ENCODE measurements around the gene GORASP1.

GORASP1 gene

DNA sequence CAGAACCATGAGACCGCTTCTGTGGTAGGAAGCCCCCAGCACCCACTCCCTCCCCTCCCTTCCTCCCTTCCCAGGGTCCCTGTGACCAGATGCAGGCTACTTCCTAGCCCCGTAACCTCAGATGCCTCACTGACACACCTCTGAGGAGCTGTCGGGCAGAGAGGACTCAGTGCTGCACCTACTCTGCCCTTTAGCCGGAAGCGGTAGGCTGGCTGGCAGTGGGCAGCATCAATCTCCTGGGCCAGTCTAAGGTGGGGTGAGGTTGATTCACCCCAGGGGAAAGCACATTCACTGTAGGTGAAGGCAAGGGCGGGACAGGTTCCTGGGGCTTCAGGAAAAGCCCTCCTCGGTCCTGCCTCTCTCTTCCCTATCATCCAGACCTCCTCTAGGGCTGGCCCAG lies 26.9 kb upstream of the GORASP1 start:
- H3K27ac ChIP-seq = no peak overlapping the region
- no peaks in the 10 kb centered on the region for H3K27me3 ChIP-seq
- H3K4me3 ChIP-seq = no peak overlapping the region
- TF ChIP-seq, protein P1, sequence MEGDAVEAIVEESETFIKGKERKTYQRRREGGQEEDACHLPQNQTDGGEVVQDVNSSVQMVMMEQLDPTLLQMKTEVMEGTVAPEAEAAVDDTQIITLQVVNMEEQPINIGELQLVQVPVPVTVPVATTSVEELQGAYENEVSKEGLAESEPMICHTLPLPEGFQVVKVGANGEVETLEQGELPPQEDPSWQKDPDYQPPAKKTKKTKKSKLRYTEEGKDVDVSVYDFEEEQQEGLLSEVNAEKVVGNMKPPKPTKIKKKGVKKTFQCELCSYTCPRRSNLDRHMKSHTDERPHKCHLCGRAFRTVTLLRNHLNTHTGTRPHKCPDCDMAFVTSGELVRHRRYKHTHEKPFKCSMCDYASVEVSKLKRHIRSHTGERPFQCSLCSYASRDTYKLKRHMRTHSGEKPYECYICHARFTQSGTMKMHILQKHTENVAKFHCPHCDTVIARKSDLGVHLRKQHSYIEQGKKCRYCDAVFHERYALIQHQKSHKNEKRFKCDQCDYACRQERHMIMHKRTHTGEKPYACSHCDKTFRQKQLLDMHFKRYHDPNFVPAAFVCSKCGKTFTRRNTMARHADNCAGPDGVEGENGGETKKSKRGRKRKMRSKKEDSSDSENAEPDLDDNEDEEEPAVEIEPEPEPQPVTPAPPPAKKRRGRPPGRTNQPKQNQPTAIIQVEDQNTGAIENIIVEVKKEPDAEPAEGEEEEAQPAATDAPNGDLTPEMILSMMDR (IDR thresholded peaks at IDR 0.05) = no peak
- peaks cover 0 to 13% (median 8%) of the 10 kb centered on the region in 4 donors for H3K4me1 ChIP-seq
- peak in 1 of 2 donors; percentile 8 for DNase-seq
- peaks cover 0 to 53% (median 8%) of the 10 kb centered on the region in 3 donors for H3K36me3 ChIP-seq
- intact Hi-C loops (cut with DNase I; ENCODE audit: low total_unique reads) = no loop called here
- H3K9me3 ChIP-seq = no peaks in the 10 kb centered on the region

DNA sequence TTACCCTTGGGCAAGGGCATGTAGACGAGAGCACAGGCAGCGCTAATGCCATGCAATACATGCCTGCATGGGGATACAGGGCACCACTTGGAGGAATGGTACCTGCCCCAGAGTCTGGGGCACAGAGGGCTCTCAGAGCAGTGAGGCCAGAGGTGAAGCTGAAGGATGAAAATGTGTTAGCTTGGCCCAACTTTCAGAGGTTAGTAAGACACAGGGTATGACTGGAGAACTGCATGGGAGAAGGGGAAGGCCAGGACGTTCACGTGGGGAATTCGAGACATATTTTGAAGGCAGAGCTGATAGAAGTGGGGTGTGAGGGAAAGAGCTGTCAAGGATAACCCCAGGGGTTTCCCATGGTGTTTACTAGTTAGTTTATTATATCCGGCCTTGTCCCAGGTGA lies 26.4 kb upstream of the GORASP1 start:
- Histone ChIP-seq H3K36me3 (peaks cover 0 to 53% (median 8%) of the 10 kb centered on the region in 3 donors), H3K4me1 (peaks cover 0 to 8% (median 5%) of the 10 kb centered on the region in 4 donors), H3K27me3 (no peaks in the 10 kb centered on the region), H3K27ac (no peak overlapping the region), H3K9me3 (no peaks in the 10 kb centered on the region), H3K4me3 (no peak overlapping the region)
- peak in 1 of 2 donors; percentile 11 for DNase-seq
- TF ChIP-seq, protein P1 (IDR thresholded peaks at IDR 0.05) = no peak
- intact Hi-C loops (cut with DNase I; ENCODE audit: low total_unique reads) = no loop called here

DNA sequence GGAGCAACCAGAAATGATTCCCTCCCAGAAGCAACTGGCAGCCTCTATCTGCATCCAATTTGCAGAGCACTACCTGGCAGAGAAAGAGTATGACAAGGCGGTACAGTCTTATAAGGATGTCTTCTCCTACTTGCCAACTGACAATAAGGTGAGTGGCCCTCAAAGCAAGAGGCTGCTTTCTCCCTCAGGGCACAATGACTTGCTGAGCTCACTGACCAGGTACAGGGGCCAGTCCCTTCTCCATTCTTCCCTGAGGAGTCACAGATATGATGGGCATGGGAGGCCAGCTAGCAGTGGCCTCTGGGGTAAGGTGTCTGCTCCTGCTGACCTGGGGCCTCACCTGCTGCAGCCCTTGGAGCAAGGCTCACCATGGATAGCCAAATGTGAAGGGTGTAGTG lies 25.7 kb upstream of the GORASP1 start:
- H3K4me1 ChIP-seq = peaks cover 0 to under 1% (median 0%) of the 10 kb centered on the region in 4 donors
- no peak overlapping the region for H3K27ac ChIP-seq
- intact Hi-C loops (cut with DNase I; ENCODE audit: low total_unique reads) = no loop called here
- no peaks in the 10 kb centered on the region for H3K9me3 ChIP-seq
- no peak overlapping the region for H3K4me3 ChIP-seq
- H3K27me3 ChIP-seq = no peaks in the 10 kb centered on the region
- TF ChIP-seq, protein P1 (IDR thresholded peaks at IDR 0.05) = no peak
- DNase-seq = peak in 1 of 2 donors; percentile 9
- peaks cover 0 to 48% (median 8%) of the 10 kb centered on the region in 3 donors for H3K36me3 ChIP-seq

DNA sequence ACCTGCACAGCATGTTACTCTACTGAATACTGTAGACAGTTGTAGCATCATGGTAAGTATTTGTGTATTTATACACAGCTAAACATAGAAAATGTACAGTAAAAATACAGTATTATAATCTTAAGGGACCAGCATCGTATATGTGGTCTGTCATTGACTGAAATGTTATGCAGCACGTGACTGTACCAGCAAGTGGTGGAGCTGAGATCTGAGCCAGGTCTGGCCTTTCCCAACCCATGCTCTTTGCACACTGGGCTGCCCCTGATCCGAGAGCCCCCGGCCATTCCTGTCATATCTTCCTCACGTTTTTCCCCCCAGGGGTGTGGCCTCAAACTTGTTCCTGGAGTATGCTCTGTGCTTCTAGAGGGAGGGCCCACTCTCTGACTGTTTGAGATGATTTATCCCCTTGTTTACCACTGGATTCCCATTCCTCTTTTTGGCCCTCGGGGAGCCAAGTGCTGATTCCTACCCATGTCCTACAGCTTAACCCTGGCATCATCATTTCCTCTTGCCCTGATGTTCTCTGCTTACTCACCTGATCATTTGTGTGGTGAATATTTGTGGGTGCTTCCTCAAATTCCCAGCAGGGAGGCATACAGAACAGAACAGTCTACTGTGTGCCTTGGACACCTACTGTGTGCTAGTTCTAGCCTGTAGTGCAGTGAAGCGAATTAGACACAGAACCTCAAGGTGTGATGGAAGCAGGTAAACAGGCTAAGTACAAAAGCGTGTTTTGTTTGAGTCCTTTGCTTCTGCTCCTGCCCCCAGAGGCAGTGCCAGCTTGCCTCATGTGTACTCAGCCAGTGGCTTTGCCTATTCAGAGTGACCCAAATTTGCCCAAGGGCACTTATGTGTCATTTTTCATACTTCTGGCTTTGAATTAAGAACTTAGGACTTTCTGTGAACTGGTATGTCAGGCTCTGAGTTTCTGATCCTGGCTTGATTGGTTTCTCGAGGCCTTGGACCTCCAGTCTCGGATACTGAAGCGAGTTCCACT lies 25.0 kb upstream of the GORASP1 start:
- intact Hi-C loops (cut with DNase I; ENCODE audit: low total_unique reads) = no loop called here
- TF ChIP-seq, protein P1 (IDR thresholded peaks at IDR 0.05) = no peak
- Histone ChIP-seq H3K36me3 (peaks cover 0 to 41% (median 6%) of the 10 kb centered on the region in 3 donors), H3K4me1 (no peaks in the 10 kb centered on the region), H3K4me3 (no peak overlapping the region), H3K27ac (no peak overlapping the region), H3K27me3 (no peaks in the 10 kb centered on the region), H3K9me3 (no peaks in the 10 kb centered on the region)
- DNase-seq = no peak

DNA sequence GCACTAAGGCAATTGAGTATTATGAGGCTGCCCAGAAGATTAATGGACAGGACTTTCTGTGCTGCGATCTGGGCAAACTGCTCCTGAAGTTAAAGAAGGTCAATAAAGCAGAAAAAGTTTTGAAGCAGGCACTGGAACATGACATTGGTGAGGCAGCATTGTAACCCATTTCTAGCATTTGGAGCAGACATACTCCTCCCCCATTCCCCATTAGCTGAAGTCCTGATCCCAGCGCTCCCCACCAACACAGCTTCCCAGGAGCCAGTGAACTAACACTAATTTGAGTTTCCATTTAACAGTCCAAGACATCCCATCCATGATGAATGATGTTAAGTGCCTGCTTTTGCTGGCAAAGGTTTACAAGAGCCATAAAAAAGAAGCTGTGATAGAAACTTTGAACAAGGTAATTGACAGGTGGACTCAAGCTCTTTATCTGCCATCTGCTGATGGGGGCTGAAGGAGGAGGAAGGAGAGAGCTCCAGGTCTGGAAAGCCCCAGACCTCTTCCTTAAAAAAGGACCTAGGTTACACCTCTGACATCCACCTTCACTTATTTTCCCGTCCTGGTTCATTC lies 23.4 kb upstream of the GORASP1 start:
- no peak overlapping the region for H3K4me3 ChIP-seq
- no peaks in the 10 kb centered on the region for H3K27me3 ChIP-seq
- H3K27ac ChIP-seq = no peak overlapping the region
- intact Hi-C loops (cut with DNase I; ENCODE audit: low total_unique reads) = no loop called here
- H3K4me1 ChIP-seq = peaks cover 0 to 11% (median 8%) of the 10 kb centered on the region in 4 donors
- H3K36me3 ChIP-seq = peaks cover 0 to 29% (median 0%) of the 10 kb centered on the region in 3 donors
- no peak for DNase-seq
- TF ChIP-seq, protein P1 (IDR thresholded peaks at IDR 0.05) = no peak
- no peaks in the 10 kb centered on the region for H3K9me3 ChIP-seq
